Measurements from ENCODE around the gene RAB27A. TPM values are rescaled to one million over a fixed set of nuclear protein-coding genes. Genes with fewer than 3 reads are reported as not detected.

RAB27A gene
- total RNA-seq, 1 donor from 2014 or later, result 3.7 TPM

GRCh38 chr15:55245059-55245458 lies 44.6 kb downstream of the RAB27A start:
- H3K4me3 ChIP-seq (ENCODE audit: low read length in 3 of 3), result no peak overlapping the region
- H3K4me1 ChIP-seq (ENCODE audit: control insufficient read depth in 3 of 3, insufficient read depth in 3 of 3, low read length in 3 of 3), result no peaks in the 10 kb centered on the region
- H3K27me3 ChIP-seq (ENCODE audit: control insufficient read depth in 3 of 3, insufficient read depth in 3 of 3, low read length in 3 of 3), result no peaks in the 10 kb centered on the region
- H3K9me3 ChIP-seq (ENCODE audit: control insufficient read depth in 3 of 3, low read length in 3 of 3), result no peaks in the 10 kb centered on the region
- no peak overlapping the region for H3K27ac ChIP-seq (ENCODE audit: low read depth, low read length)
- H3K9ac ChIP-seq (ENCODE audit: low read depth in 1 of 3, low read length in 3 of 3), result no peak overlapping the region
- no peaks in the 10 kb centered on the region for H3K36me3 ChIP-seq (ENCODE audit: control insufficient read depth in 3 of 3, insufficient read depth in 3 of 3, low read length in 3 of 3)

- no peaks in the 10 kb centered on the region for H3K4me1 ChIP-seq (ENCODE audit: control insufficient read depth in 3 of 3, insufficient read depth in 3 of 3, low read length in 3 of 3)
- H3K4me3 ChIP-seq (ENCODE audit: low read length in 3 of 3), result no peak overlapping the region
- H3K27ac ChIP-seq (ENCODE audit: low read depth, low read length), result no peak overlapping the region
- H3K36me3 ChIP-seq (ENCODE audit: control insufficient read depth in 3 of 3, insufficient read depth in 3 of 3, low read length in 3 of 3), result no peaks in the 10 kb centered on the region
- no peak overlapping the region for H3K9ac ChIP-seq (ENCODE audit: low read depth in 1 of 3, low read length in 3 of 3)
- no peaks in the 10 kb centered on the region for H3K27me3 ChIP-seq (ENCODE audit: control insufficient read depth in 3 of 3, insufficient read depth in 3 of 3, low read length in 3 of 3)
- H3K9me3 ChIP-seq (ENCODE audit: control insufficient read depth in 3 of 3, low read length in 3 of 3), result no peaks in the 10 kb centered on the region
Observed at GRCh38 chr15:55241891-55242290, 47.7 kb downstream of the RAB27A start.

GRCh38 chr15:55241186-55241585 lies 48.4 kb downstream of the RAB27A start:
- no peaks in the 10 kb centered on the region for H3K27me3 ChIP-seq (ENCODE audit: control insufficient read depth in 3 of 3, insufficient read depth in 3 of 3, low read length in 3 of 3)
- H3K4me3 ChIP-seq (ENCODE audit: low read length in 3 of 3), result no peak overlapping the region
- no peaks in the 10 kb centered on the region for H3K36me3 ChIP-seq (ENCODE audit: control insufficient read depth in 3 of 3, insufficient read depth in 3 of 3, low read length in 3 of 3)
- H3K27ac ChIP-seq (ENCODE audit: low read depth, low read length), result no peak overlapping the region
- H3K9me3 ChIP-seq (ENCODE audit: control insufficient read depth in 3 of 3, low read length in 3 of 3), result no peaks in the 10 kb centered on the region
- no peaks in the 10 kb centered on the region for H3K4me1 ChIP-seq (ENCODE audit: control insufficient read depth in 3 of 3, insufficient read depth in 3 of 3, low read length in 3 of 3)
- no peak overlapping the region for H3K9ac ChIP-seq (ENCODE audit: low read depth in 1 of 3, low read length in 3 of 3)

- Histone ChIP-seq H3K27ac (ENCODE audit: low read depth, low read length) (no peak overlapping the region), H3K4me3 (ENCODE audit: low read length in 3 of 3) (no peak overlapping the region)
Observed at GRCh38 chr15:55240125-55240760, 49.4 kb downstream of the RAB27A start.

GRCh38 chr15:55239440-55240124 lies 50.0 kb downstream of the RAB27A start:
- H3K4me3 ChIP-seq (ENCODE audit: low read length in 3 of 3), result no peak overlapping the region
- H3K27ac ChIP-seq (ENCODE audit: low read depth, low read length), result no peak overlapping the region
- H3K9me3 ChIP-seq (ENCODE audit: control insufficient read depth in 3 of 3, low read length in 3 of 3), result no peaks in the 10 kb centered on the region
- H3K4me1 ChIP-seq (ENCODE audit: control insufficient read depth in 3 of 3, insufficient read depth in 3 of 3, low read length in 3 of 3), result no peaks in the 10 kb centered on the region
- H3K9ac ChIP-seq (ENCODE audit: low read depth in 1 of 3, low read length in 3 of 3), result no peak overlapping the region
- H3K27me3 ChIP-seq (ENCODE audit: control insufficient read depth in 3 of 3, insufficient read depth in 3 of 3, low read length in 3 of 3), result no peaks in the 10 kb centered on the region
- no peaks in the 10 kb centered on the region for H3K36me3 ChIP-seq (ENCODE audit: control insufficient read depth in 3 of 3, insufficient read depth in 3 of 3, low read length in 3 of 3)

More at GRCh38 chr15:55240125-55240760, 49.4 kb downstream of the RAB27A start:
- Histone ChIP-seq H3K36me3 (ENCODE audit: control insufficient read depth in 3 of 3, insufficient read depth in 3 of 3, low read length in 3 of 3) (no peaks in the 10 kb centered on the region), H3K27me3 (ENCODE audit: control insufficient read depth in 3 of 3, insufficient read depth in 3 of 3, low read length in 3 of 3) (no peaks in the 10 kb centered on the region), H3K9me3 (ENCODE audit: control insufficient read depth in 3 of 3, low read length in 3 of 3) (no peaks in the 10 kb centered on the region), H3K4me1 (ENCODE audit: control insufficient read depth in 3 of 3, insufficient read depth in 3 of 3, low read length in 3 of 3) (no peaks in the 10 kb centered on the region), H3K9ac (ENCODE audit: low read depth in 1 of 3, low read length in 3 of 3) (no peak overlapping the region)

GRCh38 chr15:55238877-55239276 lies 50.7 kb downstream of the RAB27A start:
- H3K27me3 ChIP-seq (ENCODE audit: control insufficient read depth in 3 of 3, insufficient read depth in 3 of 3, low read length in 3 of 3), result no peaks in the 10 kb centered on the region
- H3K36me3 ChIP-seq (ENCODE audit: control insufficient read depth in 3 of 3, insufficient read depth in 3 of 3, low read length in 3 of 3), result no peaks in the 10 kb centered on the region
- H3K27ac ChIP-seq (ENCODE audit: low read depth, low read length), result no peak overlapping the region
- no peak overlapping the region for H3K4me3 ChIP-seq (ENCODE audit: low read length in 3 of 3)
- H3K9me3 ChIP-seq (ENCODE audit: control insufficient read depth in 3 of 3, low read length in 3 of 3), result no peaks in the 10 kb centered on the region
- H3K4me1 ChIP-seq (ENCODE audit: control insufficient read depth in 3 of 3, insufficient read depth in 3 of 3, low read length in 3 of 3), result no peaks in the 10 kb centered on the region
- no peak overlapping the region for H3K9ac ChIP-seq (ENCODE audit: low read depth in 1 of 3, low read length in 3 of 3)

- H3K36me3 ChIP-seq (ENCODE audit: control insufficient read depth in 3 of 3, insufficient read depth in 3 of 3, low read length in 3 of 3), result no peaks in the 10 kb centered on the region
- no peaks in the 10 kb centered on the region for H3K27me3 ChIP-seq (ENCODE audit: control insufficient read depth in 3 of 3, insufficient read depth in 3 of 3, low read length in 3 of 3)
- no peaks in the 10 kb centered on the region for H3K9me3 ChIP-seq (ENCODE audit: control insufficient read depth in 3 of 3, low read length in 3 of 3)
- H3K27ac ChIP-seq (ENCODE audit: low read depth, low read length), result no peak overlapping the region
- H3K9ac ChIP-seq (ENCODE audit: low read depth in 1 of 3, low read length in 3 of 3), result no peak overlapping the region
- H3K4me3 ChIP-seq (ENCODE audit: low read length in 3 of 3), result no peak overlapping the region
- H3K4me1 ChIP-seq (ENCODE audit: control insufficient read depth in 3 of 3, insufficient read depth in 3 of 3, low read length in 3 of 3), result no peaks in the 10 kb centered on the region
Observed at GRCh38 chr15:55237219-55238130, 52.1 kb downstream of the RAB27A start.

- Histone ChIP-seq H3K27ac (ENCODE audit: low read depth, low read length) (no peak overlapping the region), H3K9me3 (ENCODE audit: control insufficient read depth in 3 of 3, low read length in 3 of 3) (no peaks in the 10 kb centered on the region), H3K9ac (ENCODE audit: low read depth in 1 of 3, low read length in 3 of 3) (no peak overlapping the region), H3K27me3 (ENCODE audit: control insufficient read depth in 3 of 3, insufficient read depth in 3 of 3, low read length in 3 of 3) (no peaks in the 10 kb centered on the region), H3K36me3 (ENCODE audit: control insufficient read depth in 3 of 3, insufficient read depth in 3 of 3, low read length in 3 of 3) (no peaks in the 10 kb centered on the region), H3K4me1 (ENCODE audit: control insufficient read depth in 3 of 3, insufficient read depth in 3 of 3, low read length in 3 of 3) (no peaks in the 10 kb centered on the region), H3K4me3 (ENCODE audit: low read length in 3 of 3) (no peak overlapping the region)
Observed at GRCh38 chr15:55235546-55236036, 54.0 kb downstream of the RAB27A start.

- no peak overlapping the region for H3K4me3 ChIP-seq (ENCODE audit: low read length in 3 of 3)
- no peak overlapping the region for H3K27ac ChIP-seq (ENCODE audit: low read depth, low read length)
- H3K9me3 ChIP-seq (ENCODE audit: control insufficient read depth in 3 of 3, low read length in 3 of 3), result no peaks in the 10 kb centered on the region
- H3K27me3 ChIP-seq (ENCODE audit: control insufficient read depth in 3 of 3, insufficient read depth in 3 of 3, low read length in 3 of 3), result no peaks in the 10 kb centered on the region
- H3K4me1 ChIP-seq (ENCODE audit: control insufficient read depth in 3 of 3, insufficient read depth in 3 of 3, low read length in 3 of 3), result no peaks in the 10 kb centered on the region
- H3K9ac ChIP-seq (ENCODE audit: low read depth in 1 of 3, low read length in 3 of 3), result no peak overlapping the region
- H3K36me3 ChIP-seq (ENCODE audit: control insufficient read depth in 3 of 3, insufficient read depth in 3 of 3, low read length in 3 of 3), result no peaks in the 10 kb centered on the region
Observed at GRCh38 chr15:55234800-55235104, 54.9 kb downstream of the RAB27A start.

Data from skeletal muscle tissue (tissue), 4 donors.